PFSK-1 (cell line): ENCODE data around the gene CLIP3.

Experiments used
- FOXP2 ChIP-seq: optimal IDR thresholded peaks from 2 replicates; pipeline ENCODE3; 2011; ENCODE audit warnings: borderline replicate concordance, control low read depth, inconsistent platforms; ENCODE audit not compliant: insufficient read depth; ENCODE audit errors: extremely low read length, extremely low read depth
- POLR2AphosphoS5 ChIP-seq: IDR thresholded peaks from 2 replicates; pipeline ENCODE4 v1.6.1; 2012; ENCODE audit warnings: low read depth, mild to moderate bottlenecking, control low read depth, low read length, moderate library complexity
- SIN3A ChIP-seq: IDR thresholded peaks from 2 replicates; pipeline ENCODE4 v1.6.1; 2012; ENCODE audit warnings: mild to moderate bottlenecking, low read length, moderate library complexity, borderline replicate concordance; ENCODE audit not compliant: insufficient read depth
- TAF1 ChIP-seq: IDR thresholded peaks from 2 replicates; pipeline ENCODE4 v1.6.1; 2012; ENCODE audit warnings: low read length, control low read depth, borderline replicate concordance; ENCODE audit not compliant: insufficient read depth
- TF ChIP-seq, protein P1 (sequence below), 2 experiments: IDR thresholded peaks; 2 replicates each; pipeline versions ENCODE4 v1.6.1 to v1.8.0; 2011 to 2012; ENCODE audit warnings: low read depth in 2 of 2, low read length in 2 of 2, control low read depth in 1 of 2, inconsistent platforms in 1 of 2, mild to moderate bottlenecking in 1 of 2, moderate library complexity in 1 of 2; ENCODE audit not compliant: insufficient read depth in 1 of 2

CLIP3 gene

DNA sequence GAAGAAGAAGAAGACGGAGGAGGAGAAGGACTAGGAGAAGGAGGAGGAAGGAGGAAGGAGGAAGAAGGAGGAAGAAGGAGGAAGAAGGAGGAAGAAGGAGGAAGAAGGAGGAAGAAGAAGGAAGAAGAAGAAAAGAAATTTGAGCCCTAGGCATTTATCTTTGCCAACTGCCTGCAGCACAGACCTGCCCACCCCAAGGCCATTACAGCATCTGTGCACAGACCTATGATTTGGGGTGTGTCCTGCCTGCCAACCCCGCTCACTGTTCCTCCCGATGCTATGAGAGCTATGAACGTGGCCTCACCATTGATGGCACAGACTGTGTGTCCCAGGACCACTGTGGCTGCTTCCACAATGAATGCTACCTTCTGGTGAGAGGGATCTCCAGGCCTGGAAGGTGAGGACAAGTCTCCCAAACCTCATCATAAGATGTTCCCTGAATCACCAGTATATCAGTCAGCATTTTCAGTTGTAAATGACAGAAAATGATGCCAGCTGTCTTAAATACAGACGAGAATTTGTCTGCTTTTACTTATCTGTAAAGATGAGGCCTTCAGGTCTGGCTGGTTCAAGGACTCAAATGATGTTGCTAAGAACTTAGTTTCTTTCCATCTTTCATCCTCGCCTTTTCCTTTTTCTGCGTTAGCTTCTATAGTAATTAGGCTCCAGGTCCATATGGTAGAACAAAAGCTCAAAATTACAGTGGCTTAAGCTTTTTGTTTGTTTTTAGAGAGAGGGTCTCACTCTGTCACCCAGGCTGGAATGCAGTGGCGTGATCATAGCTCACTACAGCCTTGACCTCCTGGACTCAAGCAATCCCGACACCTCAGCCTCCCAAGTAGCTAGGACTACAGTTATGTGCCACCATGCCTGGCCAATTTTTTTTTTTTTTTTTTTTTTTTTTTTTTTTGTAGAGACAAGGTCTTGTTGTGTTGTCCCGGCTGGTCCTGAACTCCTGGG lies 41.6 kb downstream of the CLIP3 start:
- no peak for TF ChIP-seq SIN3A

DNA sequence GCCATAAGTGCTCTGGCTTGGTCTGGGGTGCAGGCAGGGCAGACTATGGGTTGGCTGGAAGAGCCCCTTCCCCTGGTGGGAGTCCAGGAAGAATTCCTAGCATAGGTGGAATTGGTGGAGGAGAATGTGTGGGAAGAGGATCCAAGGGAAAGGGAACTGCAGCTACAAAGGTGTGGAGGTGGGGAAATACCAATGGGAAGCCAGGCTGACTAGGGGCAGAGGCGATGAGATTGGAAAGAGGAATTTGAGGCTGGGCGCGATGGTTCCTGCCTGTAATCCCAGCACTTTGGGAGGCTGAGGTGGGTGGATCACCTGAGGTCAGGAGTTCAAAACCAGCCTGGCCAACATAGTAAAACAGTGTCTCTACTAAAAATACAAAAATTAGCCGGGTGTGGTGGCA lies 42.5 kb downstream of the CLIP3 start:
- TF ChIP-seq, protein P1, sequence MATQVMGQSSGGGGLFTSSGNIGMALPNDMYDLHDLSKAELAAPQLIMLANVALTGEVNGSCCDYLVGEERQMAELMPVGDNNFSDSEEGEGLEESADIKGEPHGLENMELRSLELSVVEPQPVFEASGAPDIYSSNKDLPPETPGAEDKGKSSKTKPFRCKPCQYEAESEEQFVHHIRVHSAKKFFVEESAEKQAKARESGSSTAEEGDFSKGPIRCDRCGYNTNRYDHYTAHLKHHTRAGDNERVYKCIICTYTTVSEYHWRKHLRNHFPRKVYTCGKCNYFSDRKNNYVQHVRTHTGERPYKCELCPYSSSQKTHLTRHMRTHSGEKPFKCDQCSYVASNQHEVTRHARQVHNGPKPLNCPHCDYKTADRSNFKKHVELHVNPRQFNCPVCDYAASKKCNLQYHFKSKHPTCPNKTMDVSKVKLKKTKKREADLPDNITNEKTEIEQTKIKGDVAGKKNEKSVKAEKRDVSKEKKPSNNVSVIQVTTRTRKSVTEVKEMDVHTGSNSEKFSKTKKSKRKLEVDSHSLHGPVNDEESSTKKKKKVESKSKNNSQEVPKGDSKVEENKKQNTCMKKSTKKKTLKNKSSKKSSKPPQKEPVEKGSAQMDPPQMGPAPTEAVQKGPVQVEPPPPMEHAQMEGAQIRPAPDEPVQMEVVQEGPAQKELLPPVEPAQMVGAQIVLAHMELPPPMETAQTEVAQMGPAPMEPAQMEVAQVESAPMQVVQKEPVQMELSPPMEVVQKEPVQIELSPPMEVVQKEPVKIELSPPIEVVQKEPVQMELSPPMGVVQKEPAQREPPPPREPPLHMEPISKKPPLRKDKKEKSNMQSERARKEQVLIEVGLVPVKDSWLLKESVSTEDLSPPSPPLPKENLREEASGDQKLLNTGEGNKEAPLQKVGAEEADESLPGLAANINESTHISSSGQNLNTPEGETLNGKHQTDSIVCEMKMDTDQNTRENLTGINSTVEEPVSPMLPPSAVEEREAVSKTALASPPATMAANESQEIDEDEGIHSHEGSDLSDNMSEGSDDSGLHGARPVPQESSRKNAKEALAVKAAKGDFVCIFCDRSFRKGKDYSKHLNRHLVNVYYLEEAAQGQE (IDR thresholded peaks at IDR 0.05; ENCODE audit: insufficient read depth in 1 of 2, low read depth in 2 of 2, low read length in 2 of 2), result no peak
- no peak for TF ChIP-seq POLR2AphosphoS5
- no peak for TF ChIP-seq TAF1
- no peak for TF ChIP-seq FOXP2
- no peak for TF ChIP-seq SIN3A

DNA sequence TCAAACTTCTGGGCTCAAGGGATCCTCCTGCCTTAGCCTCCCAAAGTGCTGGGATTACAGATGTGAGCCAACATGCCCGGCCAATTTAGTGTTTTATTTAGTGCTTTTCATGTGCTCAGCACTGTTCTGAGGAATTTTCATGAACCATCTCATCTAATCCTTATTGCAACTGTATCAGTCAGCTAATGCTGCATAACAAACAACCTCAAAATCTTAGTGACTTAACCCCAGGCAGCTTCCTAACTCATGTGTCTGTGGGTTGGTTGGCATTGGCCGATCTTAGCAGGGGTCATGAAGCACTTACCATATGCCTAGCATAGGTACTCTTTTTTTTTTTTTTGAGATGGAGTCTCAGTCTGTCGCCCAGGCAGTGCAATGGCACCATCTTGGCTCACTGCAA lies 43.8 kb downstream of the CLIP3 start:
- TF ChIP-seq FOXP2 (no peak), SIN3A (no peak), TAF1 (no peak), POLR2AphosphoS5 (no peak)
- TF ChIP-seq, protein P1 (IDR thresholded peaks at IDR 0.05; ENCODE audit: insufficient read depth in 1 of 2, low read depth in 2 of 2, low read length in 2 of 2), result no peak

DNA sequence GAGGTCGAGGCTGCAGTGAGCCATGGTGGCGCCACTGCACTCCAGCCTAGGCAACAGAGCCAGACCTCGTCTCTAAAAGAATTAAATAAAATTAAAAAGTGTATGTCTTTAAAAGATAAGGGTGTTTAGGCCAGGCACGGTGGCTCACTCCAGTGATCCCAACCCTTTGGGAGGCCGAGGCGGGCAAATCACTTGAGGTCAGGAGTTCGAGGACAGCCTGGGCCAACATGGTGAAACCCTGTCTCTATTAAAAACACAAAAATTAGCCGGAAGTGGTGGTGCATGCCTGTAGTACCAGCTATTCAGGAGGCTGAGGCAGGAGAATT lies 45.1 kb downstream of the CLIP3 start:
- TF ChIP-seq POLR2AphosphoS5, result no peak

DNA sequence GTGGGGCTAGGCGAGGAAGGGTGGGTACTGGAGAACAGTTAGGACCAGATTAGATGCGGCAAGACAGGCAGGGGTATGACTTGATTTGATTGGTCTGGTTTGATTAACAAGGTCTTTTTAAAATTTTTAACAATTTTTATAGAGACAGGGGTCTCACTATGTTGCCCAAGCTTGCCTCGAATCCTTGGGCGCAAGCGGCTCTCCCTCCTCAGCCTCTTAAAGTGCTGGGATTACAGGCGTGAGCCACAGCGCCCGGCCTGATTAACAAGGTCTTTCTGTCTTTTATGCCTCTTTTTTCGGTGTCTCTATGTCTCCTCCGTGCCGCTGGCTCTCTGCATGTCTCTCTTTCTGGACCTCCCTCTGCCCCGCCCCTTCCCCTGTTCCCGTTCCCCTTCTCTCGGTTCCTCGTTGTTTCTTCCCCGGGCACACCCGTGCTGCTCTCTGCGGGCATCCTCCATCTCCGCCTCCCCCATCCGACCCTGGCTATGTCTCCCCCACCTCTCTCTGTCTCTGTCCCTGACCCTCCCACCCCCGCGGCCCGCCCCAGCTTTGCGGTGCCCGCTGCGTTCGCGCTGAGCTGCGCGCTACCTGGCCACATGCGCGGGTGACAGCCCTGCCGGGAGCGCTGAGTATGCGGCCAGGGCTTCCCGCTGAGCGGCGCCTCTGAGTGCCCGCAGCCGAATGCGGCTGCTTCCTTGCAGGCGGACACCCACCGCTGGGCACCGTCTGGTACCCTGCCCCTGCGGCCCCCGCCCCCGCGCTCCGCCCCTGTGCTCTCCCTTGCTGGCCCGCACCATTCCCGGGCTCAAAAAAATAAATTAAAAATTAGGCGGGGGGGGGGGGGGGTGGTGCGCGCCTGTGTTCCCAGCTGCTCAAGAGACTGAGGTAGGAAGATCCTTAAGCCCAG lies 45.8 kb downstream of the CLIP3 start:
- TF ChIP-seq POLR2AphosphoS5, result no peak
- no peak for TF ChIP-seq FOXP2
- TF ChIP-seq SIN3A, result no peak

DNA sequence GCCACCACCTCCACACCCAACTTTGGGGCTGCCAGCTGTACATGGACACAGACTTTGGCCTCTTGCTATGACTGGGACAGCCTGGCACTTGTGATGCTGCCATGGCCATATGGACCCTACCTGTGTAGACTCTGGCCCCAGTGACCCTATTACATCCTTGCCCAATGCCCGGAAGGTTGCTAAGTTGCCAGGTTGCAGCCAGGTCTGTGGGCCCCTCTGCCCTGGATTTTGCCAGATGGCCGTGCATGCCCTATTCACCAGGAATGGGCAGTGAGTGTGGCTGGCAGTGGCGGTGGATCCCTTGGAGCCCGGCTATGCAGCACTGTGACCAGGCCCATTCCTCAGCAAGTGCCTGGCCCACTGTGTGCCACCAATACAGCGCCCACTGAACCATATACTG lies 46.6 kb downstream of the CLIP3 start:
- no peak for TF ChIP-seq POLR2AphosphoS5
- TF ChIP-seq FOXP2, result no peak
- no peak for TF ChIP-seq SIN3A

DNA sequence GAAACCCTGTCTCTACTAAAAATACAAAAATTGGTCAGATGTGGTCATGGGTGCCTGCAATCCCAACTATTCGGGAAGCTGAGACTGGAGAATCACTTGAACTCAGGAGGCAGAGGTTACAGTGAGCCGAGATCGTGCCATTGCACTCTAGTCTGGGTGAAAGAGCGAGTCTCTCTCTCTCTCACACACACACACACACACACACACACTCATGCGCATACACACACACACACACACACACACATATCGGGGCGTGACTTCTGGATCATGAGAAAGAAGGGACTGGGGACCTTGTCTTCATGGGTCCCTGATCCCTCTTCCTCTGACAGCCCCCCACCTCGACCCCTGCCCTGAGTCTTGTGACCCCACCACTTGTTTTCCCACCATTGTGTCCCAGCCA lies 49.5 kb downstream of the CLIP3 start:
- TF ChIP-seq POLR2AphosphoS5, result no peak
- TF ChIP-seq FOXP2, result no peak
- TF ChIP-seq, protein P1 (IDR thresholded peaks at IDR 0.05; ENCODE audit: insufficient read depth in 1 of 2, low read depth in 2 of 2, low read length in 2 of 2), result no peak
- TF ChIP-seq TAF1, result no peak
- TF ChIP-seq SIN3A, result no peak
